Measurements from ENCODE around the gene AK1. TPM values are rescaled to one million over a fixed set of nuclear protein-coding genes. Genes with fewer than 3 reads are reported as not detected.

Gene AK1
- total and polyA plus RNA-seq, 2 donors (not counting 3 experiments of a cell fraction or from before 2014, with no cell fraction given) = 115 to 148 TPM

DNA sequence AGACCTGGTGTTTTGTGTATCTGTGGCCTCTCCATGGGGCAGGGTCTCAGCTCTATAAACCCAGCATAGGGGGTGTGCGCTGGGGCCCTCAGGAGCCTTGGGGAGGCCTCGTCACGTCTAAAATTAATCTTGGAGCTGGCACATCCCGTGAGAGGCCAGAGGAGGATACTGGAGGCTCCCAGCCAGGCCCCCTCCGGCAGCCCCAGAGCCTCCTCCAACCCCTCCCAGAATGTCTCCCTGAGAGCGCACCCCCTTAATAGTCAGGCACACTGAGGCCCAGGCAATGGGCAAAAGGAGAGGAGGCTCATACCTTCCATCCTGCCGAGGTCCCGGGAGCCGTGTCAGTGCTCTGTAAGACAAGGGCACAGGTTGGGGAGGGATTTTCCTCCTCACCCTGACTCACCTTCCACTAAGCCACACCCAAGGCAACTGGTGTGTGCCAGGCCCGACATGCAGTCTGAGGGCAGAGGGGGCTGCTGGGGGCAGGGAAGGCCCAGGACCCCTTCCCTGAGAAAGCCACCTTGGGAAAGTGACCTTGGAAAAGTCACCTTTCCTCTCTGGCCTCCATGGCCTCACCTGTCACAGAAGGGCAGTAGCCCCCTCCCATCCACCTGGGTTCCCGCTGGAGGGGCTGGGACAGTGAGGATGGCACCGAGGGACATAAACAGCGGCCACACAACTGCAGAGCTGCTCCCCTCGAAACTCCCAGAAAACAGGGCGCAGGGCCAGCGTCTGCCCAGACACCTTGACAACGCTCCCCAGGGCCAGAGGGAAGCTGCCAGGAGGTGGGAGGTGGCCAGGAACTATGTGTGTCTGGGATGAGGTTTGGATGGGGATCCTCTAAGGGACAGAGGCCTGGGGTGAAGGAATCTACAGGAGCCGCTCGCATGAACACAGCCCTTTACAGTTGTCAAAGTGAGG is 2.9 kb downstream of the AK1 start:
- TF ChIP-seq GATA2 (IDR thresholded peaks at IDR 0.05; ENCODE audit: insufficient read depth, insufficient read length, low read depth, low read length) (no peak), POLR2A (IDR thresholded peaks at IDR 0.05; ENCODE audit: low read depth, low read length) (no peak), POLR2AphosphoS5 (IDR thresholded peaks at IDR 0.05; ENCODE audit: insufficient read depth, low read depth, low read length) (no peak), FOS (IDR thresholded peaks at IDR 0.05; ENCODE audit: borderline replicate concordance, insufficient read depth, low read length) (no peak), JUN (IDR thresholded peaks at IDR 0.05; ENCODE audit: borderline replicate concordance, insufficient read depth, insufficient read length, low read depth) (no peak), MYC (IDR thresholded peaks at IDR 0.05; ENCODE audit: low read depth, low read length) (no peak), EZH2 (IDR thresholded peaks at IDR 0.05; ENCODE audit: borderline replicate concordance, low read depth, low read length, severe bottlenecking) (no peak)
- TF ChIP-seq, protein P1, sequence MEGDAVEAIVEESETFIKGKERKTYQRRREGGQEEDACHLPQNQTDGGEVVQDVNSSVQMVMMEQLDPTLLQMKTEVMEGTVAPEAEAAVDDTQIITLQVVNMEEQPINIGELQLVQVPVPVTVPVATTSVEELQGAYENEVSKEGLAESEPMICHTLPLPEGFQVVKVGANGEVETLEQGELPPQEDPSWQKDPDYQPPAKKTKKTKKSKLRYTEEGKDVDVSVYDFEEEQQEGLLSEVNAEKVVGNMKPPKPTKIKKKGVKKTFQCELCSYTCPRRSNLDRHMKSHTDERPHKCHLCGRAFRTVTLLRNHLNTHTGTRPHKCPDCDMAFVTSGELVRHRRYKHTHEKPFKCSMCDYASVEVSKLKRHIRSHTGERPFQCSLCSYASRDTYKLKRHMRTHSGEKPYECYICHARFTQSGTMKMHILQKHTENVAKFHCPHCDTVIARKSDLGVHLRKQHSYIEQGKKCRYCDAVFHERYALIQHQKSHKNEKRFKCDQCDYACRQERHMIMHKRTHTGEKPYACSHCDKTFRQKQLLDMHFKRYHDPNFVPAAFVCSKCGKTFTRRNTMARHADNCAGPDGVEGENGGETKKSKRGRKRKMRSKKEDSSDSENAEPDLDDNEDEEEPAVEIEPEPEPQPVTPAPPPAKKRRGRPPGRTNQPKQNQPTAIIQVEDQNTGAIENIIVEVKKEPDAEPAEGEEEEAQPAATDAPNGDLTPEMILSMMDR (IDR thresholded peaks at IDR 0.05; ENCODE audit: extremely low read depth in 1 of 2, insufficient read depth in 1 of 2, low read depth in 1 of 2, low read length in 2 of 2) = no peak
- TF ChIP-seq, protein P2, sequence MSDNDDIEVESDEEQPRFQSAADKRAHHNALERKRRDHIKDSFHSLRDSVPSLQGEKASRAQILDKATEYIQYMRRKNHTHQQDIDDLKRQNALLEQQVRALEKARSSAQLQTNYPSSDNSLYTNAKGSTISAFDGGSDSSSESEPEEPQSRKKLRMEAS (IDR thresholded peaks at IDR 0.05; ENCODE audit: insufficient read depth, insufficient read length) = no peak
- FAIRE-seq = no peak
- peaks cover 0 to 20% of the 10 kb centered on the region in 2 experiments for H3K36me3 ChIP-seq (ENCODE audit: control insufficient read depth in 2 of 2, extremely low read depth in 1 of 2, insufficient read depth in 2 of 2, low read length in 2 of 2)
- H3K79me2 ChIP-seq (ENCODE audit: control insufficient read depth, insufficient read depth, low read length) = peaks cover 18% of the 10 kb centered on the region
- CTCF ChIA-PET = interaction anchor here (1.0 to 1.2 kb wide), 3 partner anchors 8 to 47 kb away, joined by 3 to 6 read pairs (median 3); no protein-coding TSS in a partner anchor
- H3K4me3 ChIP-seq (replicated peaks in 1 of 3; ENCODE audit: insufficient read depth in 1 of 3, low read depth in 1 of 3, low read length in 3 of 3) = no peak overlapping the region
- no peaks in the 10 kb centered on the region for H3K9me1 ChIP-seq (replicated peaks; ENCODE audit: control insufficient read depth, extremely low read depth, insufficient read depth, low read length)
- H3K9ac ChIP-seq (replicated peaks; ENCODE audit: extremely low read depth, insufficient read depth, low read length) = no peak overlapping the region
- H3K27ac ChIP-seq (ENCODE audit: insufficient read depth, low read depth, low read length) = no peak overlapping the region
- H3K4me2 ChIP-seq (ENCODE audit: insufficient read depth, low read length) = no peak overlapping the region
- H2AFZ ChIP-seq (ENCODE audit: low read depth, low read length) = no peak overlapping the region
- H3K4me1 ChIP-seq (ENCODE audit: control insufficient read depth, extremely low read depth, insufficient read depth, low read length) = peaks cover 16% of the 10 kb centered on the region
- no peaks in the 10 kb centered on the region for H3K27me3 ChIP-seq (ENCODE audit: control insufficient read depth in 2 of 2, insufficient read depth in 2 of 2, low read length in 2 of 2)
- no peaks in the 10 kb centered on the region for H3K9me3 ChIP-seq (replicated peaks; ENCODE audit: control insufficient read depth, insufficient read depth, low read length)
- no peak for DNase-seq (ENCODE audit: low read depth, low spot score)
- no peaks in the 10 kb centered on the region for H4K20me1 ChIP-seq (replicated peaks; ENCODE audit: control insufficient read depth, extremely low read depth, insufficient read depth, low read length)
- POLR2A ChIA-PET = interaction anchor here (1.1 kb wide), 1 partner anchor 42 kb away, joined by 3 read pairs; the partner anchor contains the start of gene ST6GALNAC4
- dilution Hi-C loops (cut with MboI; ENCODE audit: extremely low pct_ligation_motif_present, low sequenced_read_pairs) = no loop called here
- BruUV-seq (replicated peaks) = no TSS peak
- intact Hi-C loops (cut with micrococcal nuclease) = no loop called here

All from endothelial cell of umbilical vein (primary cell).